ENCODE data around the gene PRPF6.

- no peak for TF ChIP-seq EZH2 (IDR thresholded peaks at IDR 0.05; ENCODE audit: borderline replicate concordance, low read depth, low read length, severe bottlenecking)
- no peak for TF ChIP-seq CTCF (IDR thresholded peaks at IDR 0.05; ENCODE audit: extremely low read depth in 1 of 2, insufficient read depth in 1 of 2, low read depth in 1 of 2, low read length in 2 of 2)
- no peak for TF ChIP-seq GATA2 (IDR thresholded peaks at IDR 0.05; ENCODE audit: insufficient read depth, insufficient read length, low read depth, low read length)
- TF ChIP-seq POLR2AphosphoS5 (IDR thresholded peaks at IDR 0.05; ENCODE audit: insufficient read depth, low read depth, low read length) = peak; percentile 11
- TF ChIP-seq POLR2A (IDR thresholded peaks at IDR 0.05; ENCODE audit: low read depth, low read length) = peak; percentile 40
- TF ChIP-seq MAX (IDR thresholded peaks at IDR 0.05; ENCODE audit: insufficient read depth, insufficient read length) = no peak
- no peak for TF ChIP-seq MYC (IDR thresholded peaks at IDR 0.05; ENCODE audit: low read depth, low read length)
These were observed 67.6 kb downstream of the PRPF6 start for GRCh38 chr20:64048402-64049044.
